Activated T-cell treated with anti-CD3 and anti-CD28 coated beads, Interleukin-2, amount 50 U/mL, for 4 hours (primary cell): Measurements from ENCODE around the gene AK5. TPM values are rescaled to one million over a fixed set of nuclear protein-coding genes. Genes with fewer than 3 reads are reported as not detected.
"Not testable (repeated sequence)": the region's sequence is repeated elsewhere in the genome, so short reads cannot be mapped to it uniquely, and the experiment has no call there.

ENCODE experiments used
- ATAC-seq, 2 donors: fragments of 200-7000 bp; cut with Tn5 transposase; one replicate each; pipeline ENCODE4 v1.10.0; 2021
- DNase-seq: peaks from one replicate; pipeline ENCODE4 v3.0.0-alpha.2; 2020
- H3K27me3 Mint-ChIP-seq: one replicate; pipeline ENCODE4 v1.8.0; 2021; ENCODE audit warnings: low read depth, mixed read lengths
- H3K36me3 Mint-ChIP-seq: one replicate; pipeline ENCODE4 v1.8.0; 2022; ENCODE audit warnings: mixed read lengths; ENCODE audit not compliant: insufficient read depth
- H3K4me1 Mint-ChIP-seq: one replicate; pipeline ENCODE4 v1.8.0; 2021; ENCODE audit warnings: low read depth, mixed read lengths
- H3K4me3 Mint-ChIP-seq: one replicate; pipeline ENCODE4 v1.8.0; 2021; ENCODE audit warnings: mild to moderate bottlenecking, moderate library complexity, mixed read lengths
- H3K9me3 Mint-ChIP-seq: one replicate; pipeline ENCODE4 v1.8.0; 2021; ENCODE audit warnings: mixed read lengths
- total RNA-seq, 3 donors: library from RNA; stranded (reverse); gene quantifications; one replicate each; pipeline ENCODE4 v1.2.1, GENCODE V29; 2021

Gene AK5
- total RNA-seq, 3 donors from 2014 or later = 1.0 to 4.9 (median 3.0) TPM

- no peak for ATAC-seq
- peaks cover 19% of the 10 kb centered on the region for H3K36me3 Mint-ChIP-seq
- peaks cover 9% of the 10 kb centered on the region for H3K4me1 Mint-ChIP-seq
- no peak for DNase-seq
- no peak overlapping the region for H3K4me3 Mint-ChIP-seq
- H3K27me3 Mint-ChIP-seq = peaks cover 3% of the 10 kb centered on the region
- peaks cover 3% of the 10 kb centered on the region for H3K9me3 Mint-ChIP-seq
These were observed 193.8 kb downstream of the AK5 start for GRCh38 chr1:77475641-77476040.

- peaks cover 3% of the 10 kb centered on the region for H3K27me3 Mint-ChIP-seq
- no peak for ATAC-seq
- H3K4me1 Mint-ChIP-seq = peaks cover 9% of the 10 kb centered on the region
These were observed 194.7 kb downstream of the AK5 start for GRCh38 chr1:77476475-77476874.

GRCh38 chr1:77484334-77484733 lies 202.5 kb downstream of the AK5 start:
- H3K4me1 Mint-ChIP-seq = no peaks in the 10 kb centered on the region
- peaks cover 3% of the 10 kb centered on the region for H3K27me3 Mint-ChIP-seq
- no peaks in the 10 kb centered on the region for H3K9me3 Mint-ChIP-seq
- DNase-seq = no peak
- H3K36me3 Mint-ChIP-seq = peaks cover 12% of the 10 kb centered on the region
- no peak overlapping the region for H3K4me3 Mint-ChIP-seq
- no peak for ATAC-seq

More at GRCh38 chr1:77476475-77476874, 194.7 kb downstream of the AK5 start:
- Mint-ChIP-seq H3K4me3 (no peak overlapping the region), H3K9me3 (peaks cover 3% of the 10 kb centered on the region), H3K36me3 (peaks cover 19% of the 10 kb centered on the region)
- no peak for DNase-seq

GRCh38 chr1:77484926-77485325 lies 203.1 kb downstream of the AK5 start:
- Mint-ChIP-seq H3K4me1 (no peaks in the 10 kb centered on the region), H3K9me3 (no peaks in the 10 kb centered on the region), H3K27me3 (no peaks in the 10 kb centered on the region), H3K4me3 (no peak overlapping the region), H3K36me3 (peaks cover 8% of the 10 kb centered on the region)
- no peak for ATAC-seq
- DNase-seq = no peak

- Mint-ChIP-seq H3K9me3 (no peaks in the 10 kb centered on the region), H3K4me3 (no peak overlapping the region), H3K36me3 (peaks cover 9% of the 10 kb centered on the region), H3K27me3 (no peaks in the 10 kb centered on the region), H3K4me1 (no peaks in the 10 kb centered on the region)
- DNase-seq = no peak
- ATAC-seq = no peak
These were observed 205.8 kb downstream of the AK5 start for GRCh38 chr1:77487631-77488030.

- peaks cover 11% of the 10 kb centered on the region for H3K36me3 Mint-ChIP-seq
These were observed 208.1 kb downstream of the AK5 start for GRCh38 chr1:77489910-77490309.

GRCh38 chr1:77494026-77494425 lies 212.2 kb downstream of the AK5 start:
- DNase-seq = no peak
- Mint-ChIP-seq H3K4me3 (no peak overlapping the region), H3K27me3 (no peaks in the 10 kb centered on the region), H3K36me3 (peaks cover 12% of the 10 kb centered on the region), H3K9me3 (no peaks in the 10 kb centered on the region), H3K4me1 (peaks cover 4% of the 10 kb centered on the region)
- ATAC-seq = no peak

More at GRCh38 chr1:77489910-77490309, 208.1 kb downstream of the AK5 start:
- H3K4me3 Mint-ChIP-seq = no peak overlapping the region
- DNase-seq (no peak), ATAC-seq (no peak)
- H3K9me3 Mint-ChIP-seq = no peaks in the 10 kb centered on the region
- no peaks in the 10 kb centered on the region for H3K27me3 Mint-ChIP-seq
- no peaks in the 10 kb centered on the region for H3K4me1 Mint-ChIP-seq

GRCh38 chr1:77498918-77499317 lies 217.1 kb downstream of the AK5 start:
- H3K4me1 Mint-ChIP-seq = peaks cover 4% of the 10 kb centered on the region
- DNase-seq = no peak
- H3K36me3 Mint-ChIP-seq = peaks cover 8% of the 10 kb centered on the region
- no peaks in the 10 kb centered on the region for H3K27me3 Mint-ChIP-seq
- no peaks in the 10 kb centered on the region for H3K9me3 Mint-ChIP-seq
- H3K4me3 Mint-ChIP-seq = no peak overlapping the region
- no peak for ATAC-seq

- DNase-seq = no peak
- no peak for ATAC-seq
- Mint-ChIP-seq H3K9me3 (no peaks in the 10 kb centered on the region), H3K27me3 (no peaks in the 10 kb centered on the region), H3K4me1 (peaks cover 4% of the 10 kb centered on the region), H3K36me3 (peaks cover 8% of the 10 kb centered on the region), H3K4me3 (no peak overlapping the region)
These were observed 217.6 kb downstream of the AK5 start for GRCh38 chr1:77499466-77499865.

- Mint-ChIP-seq H3K27me3 (no peaks in the 10 kb centered on the region), H3K4me1 (peaks cover 3% of the 10 kb centered on the region), H3K9me3 (no peaks in the 10 kb centered on the region), H3K36me3 (no peaks in the 10 kb centered on the region), H3K4me3 (no peak overlapping the region)
- ATAC-seq (no peak), DNase-seq (no peak)
These were observed 223.2 kb downstream of the AK5 start for GRCh38 chr1:77504986-77505385.

- Mint-ChIP-seq H3K9me3 (no peaks in the 10 kb centered on the region), H3K4me1 (peaks cover 3% of the 10 kb centered on the region), H3K27me3 (no peaks in the 10 kb centered on the region), H3K4me3 (no peak overlapping the region), H3K36me3 (no peaks in the 10 kb centered on the region)
- DNase-seq = no peak
- ATAC-seq = no peak
These were observed 225.0 kb downstream of the AK5 start for GRCh38 chr1:77506771-77507170.

GRCh38 chr1:77509051-77509492 lies 227.3 kb downstream of the AK5 start:
- H3K9me3 Mint-ChIP-seq = no peaks in the 10 kb centered on the region
- no peaks in the 10 kb centered on the region for H3K27me3 Mint-ChIP-seq
- no peak for ATAC-seq

GRCh38 chr1:77509898-77510297 lies 228.1 kb downstream of the AK5 start:
- H3K36me3 Mint-ChIP-seq = no peaks in the 10 kb centered on the region
- no peak overlapping the region for H3K4me3 Mint-ChIP-seq
- peaks cover 3% of the 10 kb centered on the region for H3K4me1 Mint-ChIP-seq
- no peaks in the 10 kb centered on the region for H3K27me3 Mint-ChIP-seq
- H3K9me3 Mint-ChIP-seq = no peaks in the 10 kb centered on the region
- ATAC-seq (no peak), DNase-seq (no peak)

More at GRCh38 chr1:77509051-77509492, 227.3 kb downstream of the AK5 start:
- Mint-ChIP-seq H3K4me3 (no peak overlapping the region), H3K4me1 (peaks cover 3% of the 10 kb centered on the region), H3K36me3 (no peaks in the 10 kb centered on the region)
- no peak for DNase-seq

- H3K9me3 Mint-ChIP-seq = peaks cover 4% of the 10 kb centered on the region
- no peaks in the 10 kb centered on the region for H3K27me3 Mint-ChIP-seq
- no peaks in the 10 kb centered on the region for H3K4me1 Mint-ChIP-seq
- no peak overlapping the region for H3K4me3 Mint-ChIP-seq
- peaks cover 5% of the 10 kb centered on the region for H3K36me3 Mint-ChIP-seq
- DNase-seq (no peak), ATAC-seq (no peak)
These were observed 229.6 kb downstream of the AK5 start for GRCh38 chr1:77511440-77511840.

- not testable (repeated sequence) for H3K4me1 Mint-ChIP-seq
These were observed 230.8 kb downstream of the AK5 start for GRCh38 chr1:77512650-77513049.

More at GRCh38 chr1:77512650-77513049, 230.8 kb downstream of the AK5 start:
- not testable (repeated sequence) for H3K36me3 Mint-ChIP-seq, DNase-seq, H3K27me3 Mint-ChIP-seq, H3K9me3 Mint-ChIP-seq, H3K4me3 Mint-ChIP-seq, ATAC-seq
